GM21381 (cell line): Measurements from ENCODE around the gene MRS2.

ENCODE experiments used
- ATAC-seq: cut with Tn5 transposase; IDR thresholded peaks from one replicate; pipeline ENCODE4 v1.9.1; 2021; ENCODE audit warnings: mild to moderate bottlenecking, moderate library complexity; ENCODE audit not compliant: unreplicated experiment

MRS2 gene

DNA sequence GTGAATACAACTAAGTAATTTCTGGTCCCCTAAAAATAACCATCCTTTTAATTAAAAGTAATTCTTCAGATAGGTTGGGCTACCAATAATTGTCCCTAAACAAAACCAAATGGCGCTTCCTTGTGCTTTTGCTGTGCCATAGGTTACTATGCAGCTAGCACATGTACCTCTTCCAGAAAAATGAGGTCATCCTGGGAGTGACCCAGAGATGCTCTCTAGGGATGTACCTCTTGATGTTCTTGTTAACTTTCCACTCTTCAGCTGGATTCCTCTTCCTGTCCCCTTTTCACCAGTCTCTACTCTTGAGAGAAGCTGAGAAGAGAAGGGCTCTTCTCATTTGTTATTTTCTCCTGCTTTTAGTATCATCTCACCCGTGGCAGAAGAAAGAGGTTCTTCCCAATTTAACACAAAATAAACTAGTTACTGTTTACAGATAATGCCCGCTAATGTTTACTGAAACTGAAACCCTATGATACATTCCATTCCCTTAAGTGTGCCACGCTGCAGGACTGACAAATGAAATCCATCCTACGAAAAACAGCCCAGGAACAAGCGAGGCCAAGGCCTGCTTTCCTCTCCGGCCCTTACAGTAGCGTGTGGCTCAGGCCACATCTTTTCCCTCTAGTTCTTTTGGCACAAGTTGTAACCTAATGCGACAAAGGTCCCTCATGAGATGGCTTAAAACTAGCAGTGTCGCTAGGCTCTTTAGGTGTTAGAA lies 24.2 kb downstream of the MRS2 start:
- ATAC-seq: no peak

GRCh38 chr6:24428615-24429014 lies 25.9 kb downstream of the MRS2 start:
- no peak for ATAC-seq

- no peak for ATAC-seq
These were observed 26.4 kb downstream of the MRS2 start for GRCh38 chr6:24429146-24429545.

- no peak for ATAC-seq
These were observed 27.4 kb downstream of the MRS2 start for GRCh38 chr6:24430086-24430485.

GRCh38 chr6:24431045-24431451 lies 28.3 kb downstream of the MRS2 start:
- ATAC-seq: no peak

DNA sequence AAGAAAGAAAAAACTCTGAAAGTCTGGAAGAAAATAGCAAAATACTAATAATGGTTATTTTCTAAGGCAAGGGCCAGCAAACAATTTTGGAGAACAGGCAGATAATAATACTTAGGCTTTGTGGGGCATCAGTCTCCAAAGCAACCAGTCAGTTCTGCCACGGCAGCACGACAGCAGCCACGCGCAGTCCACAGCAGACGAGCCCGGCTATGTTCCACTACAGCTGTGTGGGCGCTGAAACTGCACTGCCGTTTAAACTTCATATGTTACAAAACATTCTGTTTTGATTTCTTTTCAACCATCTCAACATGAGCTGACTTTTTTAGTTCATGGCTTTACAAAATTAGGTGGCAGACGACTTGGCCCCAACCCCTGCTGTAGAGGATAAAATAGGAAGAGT lies 29.9 kb downstream of the MRS2 start:
- no peak for ATAC-seq

- no peak for ATAC-seq
These were observed 34.2 kb downstream of the MRS2 start for GRCh38 chr6:24436979-24437378.

- ATAC-seq: no peak
These were observed 37.3 kb downstream of the MRS2 start for GRCh38 chr6:24439858-24440539.

- no peak for ATAC-seq
These were observed 38.3 kb downstream of the MRS2 start for GRCh38 chr6:24440897-24441598.

GRCh38 chr6:24441599-24441904 lies 38.8 kb downstream of the MRS2 start:
- ATAC-seq: no peak

- no peak for ATAC-seq
These were observed 41.9 kb downstream of the MRS2 start for GRCh38 chr6:24444588-24444987.

- ATAC-seq: no peak
These were observed 43.0 kb downstream of the MRS2 start for GRCh38 chr6:24445704-24446103.

DNA sequence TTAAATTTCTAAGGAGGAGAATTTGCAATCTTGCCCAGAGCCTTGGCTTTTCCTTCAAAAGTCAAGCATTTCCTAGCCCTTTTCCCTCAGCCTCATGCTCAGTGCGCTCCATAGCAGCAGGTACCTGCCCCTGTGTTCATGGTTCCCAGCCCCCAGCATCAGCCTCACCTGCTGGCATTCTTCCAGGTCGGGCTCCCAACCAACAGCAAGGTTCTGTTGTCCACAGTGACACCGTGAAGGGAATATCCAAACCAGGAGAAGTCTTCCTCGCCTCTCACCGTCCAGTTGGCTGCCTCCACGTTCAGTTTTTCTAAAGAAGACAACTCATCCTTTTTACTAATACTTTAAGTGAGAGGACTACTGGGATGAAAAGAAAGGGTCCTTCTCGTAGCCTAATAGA lies 43.9 kb downstream of the MRS2 start:
- ATAC-seq: no peak

DNA sequence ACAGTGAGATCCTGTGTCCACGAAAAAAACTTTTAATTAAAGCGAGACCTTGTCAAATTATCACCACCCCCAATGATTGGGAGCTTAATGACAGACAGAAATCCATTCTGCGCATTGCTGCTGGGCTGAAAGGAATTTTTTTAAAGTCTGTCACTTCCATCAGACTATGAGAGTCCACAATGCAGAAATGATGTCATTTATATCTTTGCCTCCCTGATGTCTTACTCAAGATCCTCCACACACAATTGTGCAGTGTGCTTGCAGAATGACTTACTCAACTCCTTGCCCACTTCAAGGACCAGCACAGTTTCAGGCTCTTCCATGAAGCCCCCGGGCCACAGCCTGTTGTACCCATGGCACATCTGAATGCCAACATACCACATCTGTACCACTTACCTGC lies 45.7 kb downstream of the MRS2 start:
- no peak for ATAC-seq

- no peak for ATAC-seq
These were observed 46.2 kb downstream of the MRS2 start for GRCh38 chr6:24448828-24449525.

- ATAC-seq: no peak
These were observed 49.0 kb downstream of the MRS2 start for GRCh38 chr6:24451581-24452388.

GRCh38 chr6:24453921-24454320 lies 51.2 kb downstream of the MRS2 start:
- ATAC-seq: no peak

DNA sequence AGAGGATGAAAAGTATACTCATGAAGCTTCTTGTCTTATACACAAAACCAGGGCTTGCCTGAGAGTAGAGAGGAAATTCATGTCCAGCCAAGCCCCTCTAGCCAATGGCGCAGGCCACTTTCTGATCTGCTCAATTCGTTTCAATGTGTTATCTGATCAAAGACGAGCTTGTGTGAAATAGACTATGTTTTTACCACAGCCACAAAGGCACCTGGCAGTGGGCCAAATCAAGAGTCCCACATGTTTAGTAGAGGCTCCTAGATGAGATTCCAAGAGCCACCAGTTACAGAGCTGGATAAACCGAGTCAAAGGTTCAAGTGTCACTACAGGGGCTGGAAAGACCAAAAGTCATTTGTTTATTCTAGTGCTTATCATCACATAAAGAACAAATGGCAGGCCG lies 51.7 kb downstream of the MRS2 start:
- no peak for ATAC-seq

- no peak for ATAC-seq
These were observed 52.3 kb downstream of the MRS2 start for GRCh38 chr6:24455061-24455460.

- no peak for ATAC-seq
These were observed 55.4 kb downstream of the MRS2 start for GRCh38 chr6:24458134-24458533.

DNA sequence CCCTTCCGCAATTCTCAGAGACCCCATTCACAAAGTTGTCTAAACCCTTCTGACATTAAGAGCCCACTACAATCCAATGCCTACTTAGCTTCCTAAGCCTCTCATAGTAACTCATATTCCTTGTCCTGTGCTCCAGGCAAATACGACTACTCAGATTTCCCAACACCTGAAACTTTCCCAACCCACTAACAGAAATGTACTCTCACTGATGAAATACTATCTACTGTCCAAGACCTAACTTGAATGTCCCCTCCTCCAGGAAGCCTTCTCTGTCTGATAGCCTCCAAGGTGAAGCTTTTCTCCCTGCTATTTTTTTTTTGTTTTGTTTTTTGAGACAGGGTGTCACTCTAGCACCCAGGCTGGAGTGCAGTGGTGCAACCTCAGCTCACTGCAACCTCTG lies 56.2 kb downstream of the MRS2 start:
- no peak for ATAC-seq
